ENCODE measurements around the gene PLEKHA5. TPM values are rescaled to one million over a fixed set of nuclear protein-coding genes. Genes with fewer than 3 reads are reported as not detected.

PLEKHA5 gene
- polyA plus RNA-seq, 3 donors, result 0.35 to 0.79 (median 0.41) TPM

DNA sequence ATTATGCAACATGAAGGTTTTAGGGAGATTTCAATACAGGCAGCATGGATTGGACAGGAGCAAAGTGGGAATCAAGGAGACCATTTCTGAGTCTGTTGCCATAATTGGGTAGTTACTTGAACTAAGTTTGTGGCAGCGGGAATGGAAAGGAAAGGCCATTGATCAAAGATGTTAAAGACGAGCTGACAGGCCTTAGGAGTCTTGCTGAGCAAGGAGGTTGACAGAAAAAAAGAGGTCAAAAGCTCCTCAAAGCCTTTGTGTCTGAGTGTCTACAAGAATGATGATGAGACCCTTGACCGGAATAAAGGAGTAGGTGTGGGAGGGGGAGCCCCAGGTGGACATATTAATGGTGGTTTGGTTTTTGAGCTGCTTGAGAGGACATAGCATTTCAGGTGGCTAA is 9.4 kb downstream of the PLEKHA5 start:
- Histone ChIP-seq H3K4me3 (replicated peaks in 1 of 3; ENCODE audit: low read depth in 2 of 3, low read length in 3 of 3) (no peak overlapping the region), H3K4me1 (ENCODE audit: control insufficient read depth in 1 of 2, insufficient read depth in 2 of 2, low read length in 2 of 2) (no peaks in the 10 kb centered on the region), H3K9me3 (replicated peaks in 1 of 2; ENCODE audit: control insufficient read depth in 1 of 2, insufficient read depth in 1 of 2, low read length in 2 of 2) (no peaks in the 10 kb centered on the region), H3K79me2 (ENCODE audit: insufficient read depth, low read length) (no peaks in the 10 kb centered on the region), H2AFZ (ENCODE audit: insufficient read depth, low read depth, low read length, poor library complexity, severe bottlenecking) (no peak overlapping the region), H3K27ac (ENCODE audit: low read depth in 1 of 2, low read length in 2 of 2) (no peak overlapping the region), H3K9ac (ENCODE audit: insufficient read depth, low read length, poor library complexity, severe bottlenecking) (no peak overlapping the region), H3K4me2 (replicated peaks; ENCODE audit: extremely low read depth, low read length, poor library complexity, severe bottlenecking) (no peak overlapping the region), H3K36me3 (replicated peaks in 1 of 2; ENCODE audit: control insufficient read depth in 1 of 2, insufficient read depth in 2 of 2, low read length in 2 of 2) (no peaks in the 10 kb centered on the region), H3K27me3 (ENCODE audit: control insufficient read depth in 2 of 2, insufficient read depth in 2 of 2, low read length in 2 of 2) (no peaks in the 10 kb centered on the region), H4K20me1 (ENCODE audit: insufficient read depth, low read length) (no peaks in the 10 kb centered on the region)
- DNase-seq, result no peak
- 88% methylated on average over 2 of the region's 3 CpGs for WGBS (ENCODE audit: insufficient coverage)
- Mint-ChIP-seq H3K9me3 (no peaks in the 10 kb centered on the region), H3K27ac (no peak overlapping the region), H3K4me3 (no peak overlapping the region), H3K36me3 (no peaks in the 10 kb centered on the region), H3K4me1 (peaks cover 2% of the 10 kb centered on the region), H3K27me3 (ENCODE audit: low read depth in 3 of 3) (peaks cover 0 to 1% (median 0%) of the 10 kb centered on the region in 3 donors)
- intact Hi-C loops (cut with micrococcal nuclease), result no loop called here
- TF ChIP-seq, protein P1, sequence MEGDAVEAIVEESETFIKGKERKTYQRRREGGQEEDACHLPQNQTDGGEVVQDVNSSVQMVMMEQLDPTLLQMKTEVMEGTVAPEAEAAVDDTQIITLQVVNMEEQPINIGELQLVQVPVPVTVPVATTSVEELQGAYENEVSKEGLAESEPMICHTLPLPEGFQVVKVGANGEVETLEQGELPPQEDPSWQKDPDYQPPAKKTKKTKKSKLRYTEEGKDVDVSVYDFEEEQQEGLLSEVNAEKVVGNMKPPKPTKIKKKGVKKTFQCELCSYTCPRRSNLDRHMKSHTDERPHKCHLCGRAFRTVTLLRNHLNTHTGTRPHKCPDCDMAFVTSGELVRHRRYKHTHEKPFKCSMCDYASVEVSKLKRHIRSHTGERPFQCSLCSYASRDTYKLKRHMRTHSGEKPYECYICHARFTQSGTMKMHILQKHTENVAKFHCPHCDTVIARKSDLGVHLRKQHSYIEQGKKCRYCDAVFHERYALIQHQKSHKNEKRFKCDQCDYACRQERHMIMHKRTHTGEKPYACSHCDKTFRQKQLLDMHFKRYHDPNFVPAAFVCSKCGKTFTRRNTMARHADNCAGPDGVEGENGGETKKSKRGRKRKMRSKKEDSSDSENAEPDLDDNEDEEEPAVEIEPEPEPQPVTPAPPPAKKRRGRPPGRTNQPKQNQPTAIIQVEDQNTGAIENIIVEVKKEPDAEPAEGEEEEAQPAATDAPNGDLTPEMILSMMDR (IDR thresholded peaks at IDR 0.05), result no peak

DNA sequence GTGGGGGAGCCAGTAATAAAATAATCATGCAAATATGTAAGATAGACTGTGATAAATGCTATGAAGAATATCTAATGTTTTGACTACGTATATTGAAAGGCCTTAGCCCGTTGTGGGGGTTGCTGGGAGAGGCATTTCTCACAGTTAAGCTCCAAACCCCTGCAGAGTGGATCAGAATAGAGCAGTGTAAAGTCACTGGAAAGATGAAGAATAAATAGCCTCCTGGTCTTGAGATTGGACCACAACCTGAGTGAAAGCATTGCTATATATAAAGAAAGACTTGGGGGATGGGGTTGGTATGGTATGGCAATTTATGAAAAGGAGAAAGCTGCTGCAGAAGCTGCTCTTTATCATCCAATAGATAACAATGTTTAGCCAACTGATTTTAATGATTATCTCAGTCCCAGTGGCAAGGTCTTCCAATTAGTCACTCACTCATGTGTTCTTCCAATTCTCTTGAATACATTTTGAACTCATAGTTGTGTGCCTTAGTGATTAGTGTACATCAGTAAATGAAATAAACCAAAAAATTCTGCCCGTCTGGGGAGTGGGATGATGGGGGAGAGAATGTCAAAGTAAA is 10.2 kb downstream of the PLEKHA5 start:
- Mint-ChIP-seq H3K27me3 (ENCODE audit: low read depth in 3 of 3) (no peaks in the 10 kb centered on the region), H3K27ac (no peak overlapping the region), H3K4me3 (no peak overlapping the region), H3K9me3 (no peaks in the 10 kb centered on the region), H3K4me1 (peaks cover 2% of the 10 kb centered on the region), H3K36me3 (no peaks in the 10 kb centered on the region)
- Histone ChIP-seq H3K4me3 (replicated peaks in 1 of 3; ENCODE audit: low read depth in 2 of 3, low read length in 3 of 3) (no peak overlapping the region), H2AFZ (ENCODE audit: insufficient read depth, low read depth, low read length, poor library complexity, severe bottlenecking) (no peak overlapping the region), H3K36me3 (replicated peaks in 1 of 2; ENCODE audit: control insufficient read depth in 1 of 2, insufficient read depth in 2 of 2, low read length in 2 of 2) (no peaks in the 10 kb centered on the region), H3K27ac (ENCODE audit: low read depth in 1 of 2, low read length in 2 of 2) (no peak overlapping the region), H3K4me1 (ENCODE audit: control insufficient read depth in 1 of 2, insufficient read depth in 2 of 2, low read length in 2 of 2) (no peaks in the 10 kb centered on the region), H3K79me2 (ENCODE audit: insufficient read depth, low read length) (no peaks in the 10 kb centered on the region), H3K9me3 (replicated peaks in 1 of 2; ENCODE audit: control insufficient read depth in 1 of 2, insufficient read depth in 1 of 2, low read length in 2 of 2) (no peaks in the 10 kb centered on the region), H3K9ac (ENCODE audit: insufficient read depth, low read length, poor library complexity, severe bottlenecking) (no peak overlapping the region), H3K27me3 (ENCODE audit: control insufficient read depth in 2 of 2, insufficient read depth in 2 of 2, low read length in 2 of 2) (no peaks in the 10 kb centered on the region), H3K4me2 (replicated peaks; ENCODE audit: extremely low read depth, low read length, poor library complexity, severe bottlenecking) (no peak overlapping the region), H4K20me1 (ENCODE audit: insufficient read depth, low read length) (no peaks in the 10 kb centered on the region)
- 80% methylated on average over 1 of the region's 3 CpGs for WGBS (ENCODE audit: insufficient coverage)
- DNase-seq, result no peak
- intact Hi-C loops (cut with micrococcal nuclease), result no loop called here
- TF ChIP-seq, protein P1 (IDR thresholded peaks at IDR 0.05), result no peak
